Smooth muscle cell (in vitro differentiated cells): ENCODE results near the gene ADGRB3. TPM values are rescaled to one million over a fixed set of nuclear protein-coding genes. Genes with fewer than 3 reads are reported as not detected.

Experiments
- DNase-seq: peaks from one replicate; lab custom pipeline; 2025; ENCODE audit not compliant: unreplicated experiment; lab: John Stamatoyannopoulos, UW
- H2AFZ ChIP-seq: fragments of 200-600 bp; sonication (generic); 2 replicates; pipeline ENCODE4 v1.6.0; 2016; ENCODE audit warnings: antibody characterized with exemption, low read depth, mild to moderate bottlenecking
- H3F3A ChIP-seq: fragments of 200-600 bp; sonication (generic); 2 replicates; pipeline ENCODE4 v1.6.0; 2017; ENCODE audit warnings: antibody characterized with exemption, low read depth
- H3K27ac ChIP-seq: fragments of 200-600 bp; sonication (generic); 2 replicates; pipeline ENCODE4 v1.5.1; 2016; ENCODE audit warnings: low read depth, mild to moderate bottlenecking
- H3K27me3 ChIP-seq: fragments of 200-600 bp; sonication (generic); 2 replicates; pipeline ENCODE4 v1.6.1; 2016; ENCODE audit warnings: low read depth, mild to moderate bottlenecking
- H3K36me3 ChIP-seq: fragments of 200-600 bp; sonication (generic); 2 replicates; pipeline ENCODE4 v1.5.1; 2016; ENCODE audit warnings: low read depth
- H3K4me1 ChIP-seq: fragments of 200-600 bp; sonication (generic); 2 replicates; pipeline ENCODE4 v1.5.1; 2016; ENCODE audit warnings: low read depth
- H3K4me2 ChIP-seq: fragments of 200-600 bp; sonication (generic); 2 replicates; pipeline ENCODE4 v1.6.0; 2016; ENCODE audit warnings: mild to moderate bottlenecking
- H3K4me3 ChIP-seq: fragments of 200-600 bp; sonication (generic); 2 replicates; pipeline ENCODE4 v1.5.1; 2016; ENCODE audit warnings: mild to moderate bottlenecking
- H3K79me2 ChIP-seq: fragments of 200-600 bp; sonication (generic); 2 replicates; pipeline ENCODE4 v1.6.0; 2016; ENCODE audit warnings: low read depth, mild to moderate bottlenecking
- H3K9ac ChIP-seq: fragments of 200-600 bp; sonication (generic); 2 replicates; pipeline ENCODE4 v1.6.0; 2016; ENCODE audit warnings: low read depth
- H3K9me3 ChIP-seq: fragments of 200-600 bp; sonication (generic); replicated peaks from 2 replicates; pipeline ENCODE4 v1.5.1; 2016; ENCODE audit warnings: low read depth
- H4K20me1 ChIP-seq: fragments of 200-600 bp; sonication (generic); 2 replicates; pipeline ENCODE4 v1.6.0; 2016; ENCODE audit warnings: low read depth
- CTCF ChIP-seq: fragments of 200-600 bp; sonication (generic); IDR thresholded peaks from 2 replicates; pipeline ENCODE4 v1.5.1; 2017; ENCODE audit warnings: borderline replicate concordance, mild to moderate bottlenecking, antibody characterized with exemption; ENCODE audit not compliant: insufficient read depth, poor library complexity, severe bottlenecking
- WGBS: methylation state at CpG from one replicate; pipeline ENCODE4 v1.1.7; 2016; ENCODE audit warnings: low lambda C conversion rate; 5-methylcytosine and 5-hydroxymethylcytosine counted together
- polyA plus RNA-seq: library from polyadenylated mRNA; unstranded; fragments of >200 nt; fragmentation: Nextera tagmentation; extraction: Ambion mirVana; gene quantifications from 2 replicates; pipeline ENCODE4 v1.2.1, GENCODE V29; 2016
- total RNA-seq: library from RNA; depleted of rRNA; stranded (reverse); fragments of >200 nt; gene quantifications from 2 replicates; pipeline ENCODE4 v1.2.3, GENCODE V29; 2014

Gene ADGRB3
- total and polyA plus RNA-seq, 2 experiments from 2014 or later = 0.34 to 0.63 TPM

DNA sequence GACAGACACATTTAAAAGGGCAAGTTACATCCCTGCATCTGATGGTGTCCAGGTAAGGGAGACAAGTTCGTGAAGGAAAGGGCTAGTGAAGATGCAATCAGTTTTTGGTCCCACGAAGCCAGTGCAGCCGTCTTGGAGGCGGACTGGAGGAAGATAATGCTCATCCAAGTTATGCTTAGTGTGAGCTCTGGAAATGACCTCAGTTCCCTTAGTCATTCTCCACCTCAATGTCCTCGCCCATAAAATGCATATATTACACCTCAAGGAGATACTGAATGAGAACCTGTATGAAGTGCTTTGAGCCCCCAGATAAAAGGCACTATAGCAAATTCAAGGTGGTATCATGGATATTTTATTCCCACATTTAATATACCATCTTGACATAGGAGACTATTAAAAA, 358.8 kb downstream of the ADGRB3 start:
- Histone ChIP-seq H3K27me3 (no peaks in the 10 kb centered on the region), H3K4me3 (no peak overlapping the region), H3K9me3 (no peaks in the 10 kb centered on the region), H3K79me2 (no peaks in the 10 kb centered on the region), H3K4me1 (no peaks in the 10 kb centered on the region), H3F3A (no peaks in the 10 kb centered on the region), H3K4me2 (no peak overlapping the region), H3K36me3 (no peaks in the 10 kb centered on the region), H2AFZ (no peak overlapping the region), H4K20me1 (no peaks in the 10 kb centered on the region), H3K27ac (no peak overlapping the region), H3K9ac (no peak overlapping the region)
- no peak for TF ChIP-seq CTCF
- WGBS = 76% methylated on average over 5 of the region's 5 CpGs
- no peak for DNase-seq

GRCh38 chr6:68994521-68994920, 359.4 kb downstream of the ADGRB3 start:
- H3K4me2 ChIP-seq = no peak overlapping the region
- no peaks in the 10 kb centered on the region for H4K20me1 ChIP-seq
- H3K9me3 ChIP-seq = no peaks in the 10 kb centered on the region
- no peaks in the 10 kb centered on the region for H3K36me3 ChIP-seq
- H3F3A ChIP-seq = no peaks in the 10 kb centered on the region
- no peak overlapping the region for H3K27ac ChIP-seq
- WGBS = 83% methylated on average over 1 of the region's 1 CpG
- no peak overlapping the region for H3K4me3 ChIP-seq
- TF ChIP-seq CTCF = no peak
- no peak overlapping the region for H3K9ac ChIP-seq
- no peak for DNase-seq
- no peaks in the 10 kb centered on the region for H3K79me2 ChIP-seq
- no peaks in the 10 kb centered on the region for H3K4me1 ChIP-seq
- no peaks in the 10 kb centered on the region for H3K27me3 ChIP-seq
- H2AFZ ChIP-seq = no peak overlapping the region

GRCh38 chr6:69005199-69005598, 370.1 kb downstream of the ADGRB3 start:
- 72% methylated on average over 5 of the region's 5 CpGs for WGBS
- no peak for TF ChIP-seq CTCF
- Histone ChIP-seq H3K9me3 (no peaks in the 10 kb centered on the region), H3K4me2 (no peak overlapping the region), H3K4me3 (no peak overlapping the region), H3K79me2 (no peaks in the 10 kb centered on the region), H3K27me3 (no peaks in the 10 kb centered on the region), H3K9ac (no peak overlapping the region), H4K20me1 (no peaks in the 10 kb centered on the region), H3K4me1 (no peaks in the 10 kb centered on the region), H3K36me3 (no peaks in the 10 kb centered on the region), H3K27ac (no peak overlapping the region), H3F3A (no peaks in the 10 kb centered on the region), H2AFZ (no peak overlapping the region)
- DNase-seq = no peak

DNA sequence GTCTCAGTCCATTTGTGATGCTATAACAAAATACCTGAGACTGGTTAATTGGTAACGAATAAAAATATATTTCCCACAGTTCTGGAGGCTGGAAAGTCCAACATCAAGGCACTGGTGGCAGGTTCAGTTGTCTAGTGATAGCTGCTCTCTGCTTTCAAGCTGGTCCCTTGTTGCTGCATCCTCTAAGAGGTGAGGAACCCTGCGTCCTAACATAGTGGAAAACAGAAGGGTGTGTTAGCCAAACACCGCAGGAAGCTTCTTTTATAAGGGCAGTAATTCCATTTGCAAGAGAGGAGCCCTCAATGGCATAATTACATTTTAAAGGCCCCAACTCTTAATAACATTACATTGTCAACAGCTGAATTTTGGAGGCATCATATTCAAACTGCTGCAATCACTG, 372.7 kb downstream of the ADGRB3 start:
- Histone ChIP-seq H3K4me1 (no peaks in the 10 kb centered on the region), H2AFZ (no peak overlapping the region), H3K27ac (no peak overlapping the region), H3K9me3 (no peaks in the 10 kb centered on the region), H3K36me3 (no peaks in the 10 kb centered on the region), H3F3A (no peaks in the 10 kb centered on the region), H3K27me3 (no peaks in the 10 kb centered on the region), H3K79me2 (no peaks in the 10 kb centered on the region), H3K4me3 (no peak overlapping the region), H3K9ac (no peak overlapping the region), H4K20me1 (no peaks in the 10 kb centered on the region), H3K4me2 (no peak overlapping the region)
- no peak for TF ChIP-seq CTCF
- 53% methylated on average over 3 of the region's 3 CpGs for WGBS
- no peak for DNase-seq
